HG02943 (cell line): ENCODE data around the gene PXDN.

Experiments used
- ATAC-seq: cut with Tn5 transposase; IDR thresholded peaks from one replicate; pipeline ENCODE4 v1.9.1; 2021; ENCODE audit warnings: mild to moderate bottlenecking, low read depth, moderate library complexity; ENCODE audit not compliant: unreplicated experiment

Gene PXDN

DNA sequence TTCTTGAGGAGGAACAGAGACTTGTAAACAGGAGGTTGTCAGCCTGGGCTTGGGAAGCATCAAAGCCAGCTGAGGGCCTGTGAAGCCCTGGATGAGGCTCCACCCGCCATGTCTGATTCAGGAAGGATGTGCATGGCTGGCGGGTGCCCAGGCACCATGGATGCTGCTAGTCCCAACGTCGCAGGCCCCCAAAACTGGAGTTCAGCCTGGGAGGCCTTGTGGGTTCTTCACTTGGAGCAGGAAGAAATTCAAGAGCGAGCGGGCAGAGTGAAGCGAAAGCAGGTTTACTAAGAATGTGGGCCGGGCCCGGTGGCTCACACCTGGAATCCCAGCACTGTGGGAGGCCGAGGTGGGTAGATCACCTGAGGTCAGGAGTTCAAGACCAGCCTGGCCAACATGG lies 12.1 kb upstream of the PXDN start:
- ATAC-seq = no peak

GRCh38 chr2:1755436-1756191 lies 11.3 kb upstream of the PXDN start:
- ATAC-seq = no peak

- no peak for ATAC-seq
Observed at GRCh38 chr2:1754461-1755170, 10.3 kb upstream of the PXDN start.

DNA sequence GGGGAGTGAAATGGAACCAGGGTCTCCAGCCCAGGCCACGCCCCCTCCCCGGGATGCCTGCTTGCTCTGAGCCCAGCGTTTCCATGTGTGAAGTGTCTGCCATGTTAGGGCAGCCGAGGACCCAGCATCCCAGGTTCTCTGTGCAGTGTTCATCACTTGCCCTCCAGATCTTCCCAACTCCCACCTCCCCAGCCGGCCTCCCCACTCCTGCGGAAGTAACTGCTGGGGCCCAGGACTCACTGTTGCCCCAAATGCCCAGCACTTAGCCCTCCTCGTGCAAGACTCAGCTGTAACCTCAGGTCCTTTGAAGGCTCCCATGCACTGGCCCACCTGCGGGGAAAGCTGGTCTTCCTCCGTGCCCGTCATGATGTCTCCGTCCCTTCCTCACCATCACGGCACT lies 9.7 kb upstream of the PXDN start:
- ATAC-seq = no peak

GRCh38 chr2:1752751-1753150 lies 8.4 kb upstream of the PXDN start:
- no peak for ATAC-seq

GRCh38 chr2:1751767-1752725 lies 7.7 kb upstream of the PXDN start:
- no peak for ATAC-seq

DNA sequence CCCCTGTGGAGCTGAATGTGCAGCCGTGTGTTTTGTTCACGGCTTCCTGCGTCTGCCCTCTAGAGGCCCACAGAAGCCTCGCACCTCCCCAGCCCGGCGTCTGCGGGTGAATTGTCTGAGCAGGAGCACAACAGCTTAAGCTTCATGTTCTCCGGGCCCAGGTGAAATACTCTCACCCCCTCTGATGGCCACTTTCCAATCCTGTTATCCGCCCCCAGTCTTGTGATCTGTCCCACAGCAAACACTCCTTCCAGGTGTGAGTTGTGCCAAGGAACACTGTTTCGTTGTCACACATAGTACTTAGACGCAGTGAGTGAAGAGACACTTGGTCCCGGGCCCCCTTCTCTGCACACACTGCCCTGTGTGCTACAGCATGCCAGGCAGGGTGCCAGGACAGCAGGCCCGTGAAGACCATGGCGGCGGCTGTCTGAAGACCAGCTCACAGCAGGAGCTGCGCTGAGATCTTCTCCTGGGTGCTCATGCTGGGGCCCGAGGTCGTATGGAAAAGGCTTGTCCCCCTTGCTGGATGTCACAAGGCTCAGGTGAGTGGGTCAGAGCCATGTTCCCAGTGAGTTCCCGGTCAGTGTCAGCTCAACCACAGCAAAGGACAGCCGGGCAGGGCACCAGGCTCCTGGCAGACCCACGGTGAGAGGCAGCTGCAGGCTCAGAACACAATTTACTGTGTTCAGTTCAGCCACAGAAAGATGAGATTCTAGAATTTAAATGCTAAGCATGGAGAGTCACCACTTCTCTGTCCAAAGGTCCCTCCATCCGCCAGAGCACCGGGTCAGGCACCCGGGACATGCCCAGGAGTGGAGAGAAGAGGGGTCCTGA lies 6.8 kb upstream of the PXDN start:
- no peak for ATAC-seq

DNA sequence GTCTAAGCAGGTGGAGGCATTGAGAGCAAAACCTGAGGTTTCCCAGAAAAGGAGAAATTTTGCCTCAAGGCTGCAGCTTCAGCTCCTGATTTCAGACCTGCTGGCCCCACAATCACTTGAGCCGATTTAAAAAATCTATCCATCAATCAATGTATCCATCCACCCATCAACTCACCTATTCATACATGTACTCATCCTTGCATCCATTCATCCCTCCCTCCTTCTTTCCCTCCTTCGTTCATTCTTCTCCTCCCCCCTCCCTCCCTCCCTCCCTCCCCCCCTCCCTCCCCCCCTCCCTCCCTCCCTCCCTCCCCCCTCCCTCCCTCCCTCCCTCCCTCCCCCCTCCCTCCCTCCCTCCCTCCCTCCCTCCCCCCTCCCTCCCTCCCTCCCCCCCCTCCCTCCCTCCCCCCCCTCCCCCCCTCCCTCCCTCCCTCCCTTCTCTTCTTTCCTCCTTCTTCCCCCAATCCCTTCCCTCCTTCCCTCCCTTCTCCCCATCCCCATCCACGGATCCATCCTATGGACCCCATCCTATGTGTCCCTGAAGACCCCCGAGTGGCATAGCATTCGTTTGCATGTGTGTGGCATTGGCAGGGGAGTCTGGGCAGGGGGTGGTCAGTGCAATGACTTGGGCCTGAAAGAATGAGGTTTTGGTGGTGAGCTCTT lies 6.1 kb upstream of the PXDN start:
- ATAC-seq = no peak

DNA sequence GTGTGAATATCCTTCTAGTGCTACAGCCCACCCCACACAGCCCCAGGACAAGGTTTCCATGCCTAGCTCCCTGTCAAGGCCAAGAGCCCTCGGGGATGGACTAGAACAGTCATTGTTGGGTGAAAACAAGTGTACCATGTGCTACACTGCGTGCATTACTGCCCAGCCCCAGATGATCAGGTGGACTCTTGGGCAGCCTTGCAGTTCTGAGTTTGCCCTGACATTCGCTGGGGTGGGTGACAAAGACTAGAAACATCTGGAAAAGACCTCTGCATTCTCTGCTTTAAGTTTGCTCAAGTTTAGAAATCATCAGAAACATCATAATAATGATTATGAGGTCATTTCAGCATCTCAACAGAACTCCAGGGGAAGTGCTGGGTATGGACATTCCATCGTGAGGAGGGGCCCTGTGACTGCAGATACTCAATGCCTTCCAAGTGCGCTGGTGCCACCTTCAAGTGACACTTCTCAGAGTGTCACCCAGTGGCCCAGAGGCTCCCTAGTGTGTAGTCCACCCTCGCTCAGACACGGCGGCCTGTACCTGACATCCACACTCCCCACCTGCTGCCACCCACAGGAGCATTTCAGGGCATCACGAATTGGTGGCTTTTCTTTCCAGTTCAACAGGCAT lies 5.3 kb upstream of the PXDN start:
- no peak for ATAC-seq

GRCh38 chr2:1748741-1749488 lies 4.6 kb upstream of the PXDN start:
- ATAC-seq = no peak

- no peak for ATAC-seq
Observed at GRCh38 chr2:1748176-1748740, 3.9 kb upstream of the PXDN start.

GRCh38 chr2:1747065-1747941 lies 3.0 kb upstream of the PXDN start:
- no peak for ATAC-seq

- ATAC-seq = no peak
Observed at GRCh38 chr2:1746174-1747064, 2.1 kb upstream of the PXDN start.

GRCh38 chr2:1745171-1746023 lies 1.1 kb upstream of the PXDN start:
- no peak for ATAC-seq

- no peak for ATAC-seq
Observed at GRCh38 chr2:1744151-1744445, 217 bp downstream of the PXDN start.
